ENCODE results near the gene KIAA0513.

Gene KIAA0513

GRCh38 chr16:85055493-85056210 is 28.1 kb downstream of the KIAA0513 start:
- H2AFZ ChIP-seq: peak overlapping the region; percentile 75
- no peaks in the 10 kb centered on the region for H3K79me2 ChIP-seq
- no peak for TF ChIP-seq CTCF (IDR thresholded peaks at IDR 0.05)
- H3K9ac ChIP-seq: no peak overlapping the region
- peak overlapping the region; percentile 15 for H3K4me3 ChIP-seq (ENCODE audit: low read depth, low read length)
- H3K9me3 ChIP-seq (ENCODE audit: control insufficient read depth, low read length): no peaks in the 10 kb centered on the region
- H3K27ac ChIP-seq: peak overlapping the region; percentile 4
- peak overlapping the region; percentile 64 for H3K4me2 ChIP-seq (ENCODE audit: low read length)
- H3K27me3 ChIP-seq (ENCODE audit: control insufficient read depth, insufficient read depth, low read length): no peaks in the 10 kb centered on the region
- H3K36me3 ChIP-seq (ENCODE audit: control insufficient read depth, insufficient read depth, low read length): no peaks in the 10 kb centered on the region
- H3K4me1 ChIP-seq: peaks cover 10% of the 10 kb centered on the region

GRCh38 chr16:85056211-85056748 is 28.7 kb downstream of the KIAA0513 start:
- Histone ChIP-seq H3K27me3 (ENCODE audit: control insufficient read depth, insufficient read depth, low read length) (no peaks in the 10 kb centered on the region), H3K4me2 (ENCODE audit: low read length) (no peak overlapping the region), H3K9me3 (ENCODE audit: control insufficient read depth, low read length) (no peaks in the 10 kb centered on the region), H3K4me3 (ENCODE audit: low read depth, low read length) (no peak overlapping the region), H3K4me1 (peaks cover 10% of the 10 kb centered on the region), H3K79me2 (no peaks in the 10 kb centered on the region), H3K27ac (no peak overlapping the region), H3K36me3 (ENCODE audit: control insufficient read depth, insufficient read depth, low read length) (no peaks in the 10 kb centered on the region), H3K9ac (no peak overlapping the region), H2AFZ (no peak overlapping the region)
- no peak for TF ChIP-seq CTCF (IDR thresholded peaks at IDR 0.05)

- Histone ChIP-seq H3K36me3 (ENCODE audit: control insufficient read depth, insufficient read depth, low read length) (no peaks in the 10 kb centered on the region), H3K4me2 (ENCODE audit: low read length) (no peak overlapping the region), H3K79me2 (no peaks in the 10 kb centered on the region), H3K9me3 (ENCODE audit: control insufficient read depth, low read length) (no peaks in the 10 kb centered on the region), H3K4me1 (peaks cover 10% of the 10 kb centered on the region), H3K27ac (no peak overlapping the region), H2AFZ (no peak overlapping the region), H3K4me3 (ENCODE audit: low read depth, low read length) (no peak overlapping the region), H3K9ac (no peak overlapping the region), H3K27me3 (ENCODE audit: control insufficient read depth, insufficient read depth, low read length) (no peaks in the 10 kb centered on the region)
- TF ChIP-seq CTCF (IDR thresholded peaks at IDR 0.05): peak; percentile 33
Observed at GRCh38 chr16:85057212-85057889, 29.8 kb downstream of the KIAA0513 start.

GRCh38 chr16:85057948-85058347 is 30.4 kb downstream of the KIAA0513 start:
- Histone ChIP-seq H3K4me3 (ENCODE audit: low read depth, low read length) (no peak overlapping the region), H3K79me2 (no peaks in the 10 kb centered on the region), H3K9me3 (ENCODE audit: control insufficient read depth, low read length) (no peaks in the 10 kb centered on the region), H3K27me3 (ENCODE audit: control insufficient read depth, insufficient read depth, low read length) (no peaks in the 10 kb centered on the region), H3K4me1 (peaks cover 10% of the 10 kb centered on the region), H3K4me2 (ENCODE audit: low read length) (no peak overlapping the region), H3K9ac (no peak overlapping the region), H3K27ac (no peak overlapping the region), H2AFZ (no peak overlapping the region), H3K36me3 (ENCODE audit: control insufficient read depth, insufficient read depth, low read length) (no peaks in the 10 kb centered on the region)
- no peak for TF ChIP-seq CTCF (IDR thresholded peaks at IDR 0.05)
